Tibial artery (tissue), 4 donors: Measurements from ENCODE around the gene GPR155.

Source experiments
- DNase-seq, 2 donors: peaks; one replicate each; pipeline ENCODE4 v3.0.0-alpha.2; 2019
- H3K27ac ChIP-seq, 2 donors: fragments of 200-600 bp; sonication (generic) in 1 of 2; 1 replicate in 1 of 2; 2 replicates in 1 of 2; pipeline ENCODE4 v1.5.1; 2018 to 2019; ENCODE audit warnings: mild to moderate bottlenecking in 1 of 2
- H3K27me3 ChIP-seq, 2 donors: fragments of 200-600 bp; sonication (generic) in 1 of 2; one replicate each; pipeline versions ENCODE4 v1.5.1 to v1.6.0; 2016 to 2019
- H3K36me3 ChIP-seq, 3 donors: fragments of 200-600 bp; sonication (generic) in 2 of 3; one replicate each; pipeline ENCODE4 v1.5.1; 2016 to 2019; ENCODE audit warnings: mild to moderate bottlenecking in 2 of 3
- H3K4me1 ChIP-seq, 4 donors: fragments of 200-600 bp; sonication (generic) in 2 of 4; 1 replicate in 3 of 4; 2 replicates in 1 of 4; pipeline ENCODE4 v1.5.1; 2016 to 2019
- H3K4me3 ChIP-seq, 2 donors: fragments of 200-600 bp; sonication (generic) in 1 of 2; 1 replicate in 1 of 2; 2 replicates in 1 of 2; pipeline ENCODE4 v1.5.1; 2018 to 2019; ENCODE audit warnings: mild to moderate bottlenecking in 2 of 2
- H3K9me3 ChIP-seq, 3 donors: fragments of 200-600 bp; sonication (generic) in 1 of 3; one replicate each; pipeline ENCODE4 v1.5.1; 2016 to 2019
- intact Hi-C: fragments of 100-400 bp; cut with DNase I; formaldehyde crosslinking; loops from one replicate; pipeline ENCODE4 v1.15.0; 2023; ENCODE audit warnings: low total_unique reads
- TF ChIP-seq, protein P1 (sequence below), 2 experiments: fragments of 200-600 bp in 1 of 2; fragments of 450-650 bp in 1 of 2; IDR thresholded peaks; one replicate each; pipeline ENCODE4 v1.5.1; 2017 to 2019; ENCODE audit warnings: antibody characterized with exemption in 2 of 2, mild to moderate bottlenecking in 1 of 2, moderate library complexity in 1 of 2

Gene GPR155

DNA sequence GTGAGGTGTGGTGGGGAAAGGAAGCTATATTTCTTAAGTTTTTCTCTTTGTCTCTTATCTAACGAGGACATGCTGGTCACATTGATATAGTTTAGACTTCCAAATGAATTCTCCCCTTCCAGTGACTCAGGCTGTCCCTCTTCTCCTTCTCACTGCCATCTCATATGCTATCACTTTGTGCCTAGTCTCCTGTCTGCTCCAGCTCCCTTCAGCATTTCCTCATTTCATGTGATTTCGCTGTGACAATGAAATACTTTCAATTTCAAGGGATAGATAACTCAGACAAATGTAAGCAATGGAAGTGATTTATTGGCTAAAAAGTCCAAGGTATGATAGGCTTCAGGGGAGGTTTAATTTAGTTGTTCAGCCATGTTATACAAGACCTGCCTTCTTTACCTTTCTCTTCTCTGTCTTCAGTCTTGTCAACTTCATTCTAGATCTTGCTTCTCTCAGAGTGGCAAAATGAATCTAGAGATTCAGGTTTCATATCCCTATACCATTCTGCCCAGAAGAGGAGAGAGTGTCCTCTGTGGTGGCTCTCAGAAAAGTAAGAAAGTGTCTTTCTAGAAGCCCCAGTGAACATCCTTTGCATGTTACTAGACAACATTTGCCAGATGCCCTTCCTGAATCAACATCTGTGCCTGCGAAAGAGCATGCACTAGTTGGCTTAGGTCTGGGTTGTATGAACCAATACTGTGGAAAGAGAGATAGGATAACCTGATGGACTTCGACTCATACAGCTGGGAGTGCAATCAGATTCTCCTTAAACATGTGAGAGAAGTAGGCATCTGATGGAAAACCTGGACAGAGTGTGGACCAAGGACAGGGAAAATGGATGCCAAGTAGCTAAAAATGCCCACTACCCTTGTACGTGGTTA is 29.9 kb upstream of the GPR155 start:
- Histone ChIP-seq H3K27me3 (peaks cover 0 to 3% of the 10 kb centered on the region in 2 donors), H3K36me3 (no peaks in the 10 kb centered on the region), H3K27ac (no peak overlapping the region), H3K9me3 (no peaks in the 10 kb centered on the region), H3K4me3 (no peak overlapping the region), H3K4me1 (no peaks in the 10 kb centered on the region)
- DNase-seq: no peak
- intact Hi-C loops: no loop called here
- TF ChIP-seq, protein P1, sequence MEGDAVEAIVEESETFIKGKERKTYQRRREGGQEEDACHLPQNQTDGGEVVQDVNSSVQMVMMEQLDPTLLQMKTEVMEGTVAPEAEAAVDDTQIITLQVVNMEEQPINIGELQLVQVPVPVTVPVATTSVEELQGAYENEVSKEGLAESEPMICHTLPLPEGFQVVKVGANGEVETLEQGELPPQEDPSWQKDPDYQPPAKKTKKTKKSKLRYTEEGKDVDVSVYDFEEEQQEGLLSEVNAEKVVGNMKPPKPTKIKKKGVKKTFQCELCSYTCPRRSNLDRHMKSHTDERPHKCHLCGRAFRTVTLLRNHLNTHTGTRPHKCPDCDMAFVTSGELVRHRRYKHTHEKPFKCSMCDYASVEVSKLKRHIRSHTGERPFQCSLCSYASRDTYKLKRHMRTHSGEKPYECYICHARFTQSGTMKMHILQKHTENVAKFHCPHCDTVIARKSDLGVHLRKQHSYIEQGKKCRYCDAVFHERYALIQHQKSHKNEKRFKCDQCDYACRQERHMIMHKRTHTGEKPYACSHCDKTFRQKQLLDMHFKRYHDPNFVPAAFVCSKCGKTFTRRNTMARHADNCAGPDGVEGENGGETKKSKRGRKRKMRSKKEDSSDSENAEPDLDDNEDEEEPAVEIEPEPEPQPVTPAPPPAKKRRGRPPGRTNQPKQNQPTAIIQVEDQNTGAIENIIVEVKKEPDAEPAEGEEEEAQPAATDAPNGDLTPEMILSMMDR (IDR thresholded peaks at IDR 0.05): no peak

- intact Hi-C loops: no loop called here
- no peak overlapping the region for H3K27ac ChIP-seq
- no peak for DNase-seq
- TF ChIP-seq, protein P1 (IDR thresholded peaks at IDR 0.05): no peak
- peaks cover 0 to 6% (median 0%) of the 10 kb centered on the region in 3 donors for H3K9me3 ChIP-seq
- no peak overlapping the region for H3K4me3 ChIP-seq
- no peaks in the 10 kb centered on the region for H3K36me3 ChIP-seq
- H3K27me3 ChIP-seq: peaks cover 0 to 3% of the 10 kb centered on the region in 2 donors
- no peaks in the 10 kb centered on the region for H3K4me1 ChIP-seq
These were observed 25.5 kb upstream of the GPR155 start for GRCh38 chr2:174512345-174512744.

GRCh38 chr2:174511580-174512260 is 24.9 kb upstream of the GPR155 start:
- Histone ChIP-seq H3K9me3 (peaks cover 0 to 6% (median 0%) of the 10 kb centered on the region in 3 donors), H3K27ac (no peak overlapping the region), H3K36me3 (no peaks in the 10 kb centered on the region), H3K27me3 (no peaks in the 10 kb centered on the region), H3K4me1 (no peaks in the 10 kb centered on the region), H3K4me3 (no peak overlapping the region)
- TF ChIP-seq, protein P1 (IDR thresholded peaks at IDR 0.05): no peak
- intact Hi-C loops: no loop called here
- DNase-seq: no peak

DNA sequence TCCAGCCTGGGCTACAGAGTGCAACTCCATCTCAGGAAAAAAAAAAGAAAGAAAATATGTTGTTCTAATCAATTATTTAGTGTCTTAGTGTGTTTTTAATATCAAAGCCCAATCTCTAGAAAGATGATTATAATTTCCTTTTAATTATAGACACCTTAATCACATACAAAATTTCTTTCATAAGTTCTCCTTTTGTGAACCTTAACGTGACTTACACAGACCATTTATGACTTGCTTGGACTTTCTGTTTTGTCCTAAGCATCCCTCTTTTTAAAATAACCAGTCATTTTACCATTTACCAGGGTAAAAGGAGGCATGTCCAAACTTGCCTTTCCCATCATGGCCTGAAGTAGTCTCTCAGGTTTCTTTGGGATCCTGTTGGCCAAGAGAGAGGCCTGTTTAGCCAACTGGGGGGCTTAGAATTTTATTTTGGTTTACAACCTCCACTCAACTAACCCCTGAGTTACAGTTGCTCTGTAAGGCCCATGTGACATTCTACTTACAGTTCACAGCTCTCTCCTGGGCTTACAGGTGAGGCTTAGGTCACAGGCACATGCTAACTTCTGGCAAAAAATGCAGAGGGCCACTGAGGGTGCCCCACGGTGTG is 23.9 kb upstream of the GPR155 start:
- no peaks in the 10 kb centered on the region for H3K36me3 ChIP-seq
- intact Hi-C loops: no loop called here
- no peaks in the 10 kb centered on the region for H3K27me3 ChIP-seq
- no peak overlapping the region for H3K27ac ChIP-seq
- H3K9me3 ChIP-seq: peaks cover 0 to 6% (median 0%) of the 10 kb centered on the region in 3 donors
- no peak overlapping the region for H3K4me3 ChIP-seq
- no peaks in the 10 kb centered on the region for H3K4me1 ChIP-seq
- DNase-seq: no peak
- TF ChIP-seq, protein P1 (IDR thresholded peaks at IDR 0.05): no peak

DNA sequence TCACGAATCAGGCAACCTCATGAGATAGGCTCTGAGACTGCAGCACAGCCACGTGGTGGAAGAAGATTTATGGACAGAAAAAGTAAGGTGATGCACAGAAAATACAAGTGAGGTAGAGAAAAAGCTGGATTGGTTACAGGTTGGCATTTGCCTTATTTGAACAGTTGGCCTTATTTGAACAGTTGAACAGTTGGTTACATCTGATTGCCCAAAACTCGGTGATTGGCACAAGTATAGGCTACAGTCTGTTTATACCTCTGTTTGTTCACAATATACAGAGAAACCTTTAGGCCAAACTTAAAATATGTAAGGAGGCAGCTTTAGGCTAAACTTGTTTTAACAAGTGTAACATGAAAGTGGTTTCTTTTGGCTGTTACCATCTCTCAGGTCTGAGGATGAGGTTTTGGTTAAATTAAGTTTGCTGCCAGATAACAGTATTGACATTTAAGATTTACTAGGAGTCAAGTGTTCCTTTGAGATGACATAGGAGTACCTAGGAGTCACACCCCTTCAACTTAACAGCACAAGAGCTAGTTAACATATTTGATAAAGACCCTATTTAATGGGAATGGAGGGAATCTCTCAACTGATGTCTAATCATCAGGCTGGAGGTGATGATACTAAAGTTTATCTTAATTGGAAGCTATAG is 16.5 kb upstream of the GPR155 start:
- DNase-seq: no peak
- intact Hi-C loops: no loop called here
- no peaks in the 10 kb centered on the region for H3K27me3 ChIP-seq

More for the DNA sequence above, 16.5 kb upstream of the GPR155 start:
- no peak overlapping the region for H3K27ac ChIP-seq
- TF ChIP-seq, protein P1 (IDR thresholded peaks at IDR 0.05): no peak
- no peaks in the 10 kb centered on the region for H3K9me3 ChIP-seq
- H3K4me3 ChIP-seq: no peak overlapping the region
- no peaks in the 10 kb centered on the region for H3K36me3 ChIP-seq
- no peaks in the 10 kb centered on the region for H3K4me1 ChIP-seq
